Keratinocyte (primary cell): ENCODE measurements around the gene SSH3.

Experiments
- CTCF ChIP-seq, 3 experiments: IDR thresholded peaks in 1 of 3; conservative IDR thresholded peaks in 1 of 3; optimal IDR thresholded peaks in 1 of 3; 2 replicates in 2 of 3; 3 replicates in 1 of 3; pipeline versions ENCODE3 to v1.5.1; 2011; ENCODE audit warnings: low read length in 3 of 3, mild to moderate bottlenecking in 3 of 3, moderate library complexity in 2 of 3, control low read depth in 1 of 3, inconsistent platforms in 1 of 3; ENCODE audit not compliant: insufficient read depth in 2 of 3; ENCODE audit errors: extremely low read depth in 1 of 3
- EZH2 ChIP-seq: IDR thresholded peaks from one replicate; pipeline ENCODE4 v1.6.1; 2012; ENCODE audit warnings: inconsistent platforms, mild to moderate bottlenecking, low read length, moderate library complexity

DNA sequence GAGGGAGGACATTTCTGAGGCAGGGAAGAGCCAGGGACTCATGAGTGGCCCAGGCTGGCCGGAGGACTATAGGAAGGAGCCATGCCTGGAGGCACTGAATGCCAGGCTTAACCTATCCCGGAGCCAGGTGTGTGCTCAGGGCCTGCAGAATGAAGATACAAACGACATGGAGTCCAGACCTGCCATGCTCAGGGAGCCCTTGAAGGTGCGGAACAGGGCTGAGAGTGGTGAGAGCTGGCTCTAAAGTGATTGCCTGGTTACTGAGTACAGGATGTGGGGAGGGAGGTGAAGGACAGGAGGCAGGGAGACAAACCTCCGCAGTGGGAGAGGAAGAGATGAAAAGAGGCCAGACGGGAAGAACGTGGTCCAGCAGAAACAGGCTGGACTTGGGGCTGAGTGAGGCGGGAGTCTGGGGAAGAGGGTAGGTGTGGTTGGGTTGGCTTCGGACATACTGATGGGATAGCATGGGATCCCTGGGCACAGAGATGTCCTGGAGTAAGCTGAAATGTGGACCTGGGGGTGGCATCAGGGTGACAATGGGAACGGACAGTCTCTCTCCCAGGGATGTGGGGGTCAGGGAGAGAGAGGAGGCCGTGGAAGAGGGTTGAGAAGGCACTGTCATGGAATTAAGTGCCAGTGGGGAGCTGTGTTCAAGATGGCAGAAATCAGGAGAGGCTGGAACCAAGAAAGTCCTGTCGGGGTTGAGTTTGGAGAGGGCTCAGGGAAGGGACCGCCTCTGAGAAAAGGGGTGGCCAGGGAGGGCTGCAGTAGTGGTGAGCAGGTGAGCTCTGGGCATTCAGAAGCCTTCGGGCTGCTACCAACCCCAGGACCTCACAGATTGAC, 15.8 kb upstream of the SSH3 start:
- TF ChIP-seq CTCF (optimal IDR thresholded peaks at IDR 0.05 in 1 of 3, IDR thresholded peaks at IDR 0.05 in 1 of 3, conservative IDR thresholded peaks at IDR 0.05 in 1 of 3; ENCODE audit: extremely low read depth in 1 of 3, insufficient read depth in 2 of 3, low read length in 3 of 3) (no peak), EZH2 (no peak)
